GM19463 (cell line): ENCODE results near the gene FAM136A.
"Not testable (repeated sequence)": the region's sequence is repeated elsewhere in the genome, so short reads cannot be mapped to it uniquely, and the experiment has no call there.

Source experiments
- ATAC-seq: cut with Tn5 transposase; IDR thresholded peaks from one replicate; pipeline ENCODE4 v1.9.1; 2021; ENCODE audit warnings: mild to moderate bottlenecking, moderate library complexity; ENCODE audit not compliant: unreplicated experiment

Gene FAM136A

GRCh38 chr2:70301344-70302194 is at the start of gene FAM136A:
Gene FAM136A (minus strand): TSS chr2:70302067. CDS start chr2:70302011, 56 bp downstream.
- peak; percentile 79 for ATAC-seq

- no peak for ATAC-seq
These were observed 48.2 kb upstream of the FAM136A start for GRCh38 chr2:70349921-70350685.

GRCh38 chr2:70347831-70348230 is 46.0 kb upstream of the FAM136A start:
- ATAC-seq = no peak

GRCh38 chr2:70344195-70344594 is 42.3 kb upstream of the FAM136A start:
- no peak for ATAC-seq

GRCh38 chr2:70341477-70341765 is 39.6 kb upstream of the FAM136A start:
- no peak for ATAC-seq

- ATAC-seq = no peak
These were observed 39.1 kb upstream of the FAM136A start for GRCh38 chr2:70340761-70341476.

- no peak for ATAC-seq
These were observed 38.2 kb upstream of the FAM136A start for GRCh38 chr2:70340075-70340474.

- no peak for ATAC-seq
These were observed 34.7 kb upstream of the FAM136A start for GRCh38 chr2:70336552-70336951.

- ATAC-seq = no peak
These were observed 29.1 kb upstream of the FAM136A start for GRCh38 chr2:70331012-70331411.

- no peak for ATAC-seq
These were observed 28.6 kb upstream of the FAM136A start for GRCh38 chr2:70330476-70330875.

- ATAC-seq = no peak
These were observed 27.2 kb upstream of the FAM136A start for GRCh38 chr2:70328921-70329561.

- ATAC-seq = no peak
These were observed 24.0 kb upstream of the FAM136A start for GRCh38 chr2:70325875-70326274.

- no peak for ATAC-seq
These were observed 20.7 kb upstream of the FAM136A start for GRCh38 chr2:70322518-70322917.

GRCh38 chr2:70321370-70321769 is 19.5 kb upstream of the FAM136A start:
- no peak for ATAC-seq

- no peak for ATAC-seq
These were observed 12.8 kb upstream of the FAM136A start for GRCh38 chr2:70314640-70315039.

- no peak for ATAC-seq
These were observed 10.7 kb upstream of the FAM136A start for GRCh38 chr2:70312560-70312959.

- ATAC-seq = no peak
These were observed 9.0 kb upstream of the FAM136A start for GRCh38 chr2:70310899-70311298.

GRCh38 chr2:70305531-70305930 is 3.7 kb upstream of the FAM136A start:
- ATAC-seq = no peak

GRCh38 chr2:70304498-70304897 is 2.6 kb upstream of the FAM136A start:
- ATAC-seq = no peak

- ATAC-seq = no peak
These were observed 1.3 kb upstream of the FAM136A start for GRCh38 chr2:70303186-70303585.

GRCh38 chr2:70302195-70302546 is 304 bp upstream of the FAM136A start:
- ATAC-seq = not testable (repeated sequence)
